HG03520 (cell line): ENCODE measurements around the gene DNAJC28.

Experiments
- ATAC-seq: cut with Tn5 transposase; IDR thresholded peaks from one replicate; pipeline ENCODE4 v1.9.1; 2021; ENCODE audit warnings: mild to moderate bottlenecking, moderate library complexity; ENCODE audit not compliant: unreplicated experiment

The DNAJC28 gene

GRCh38 chr21:33441489-33442477 lies 49.7 kb downstream of the DNAJC28 start:
- no peak for ATAC-seq
